ENCODE results near the gene CPEB4.

The CPEB4 gene

GRCh38 chr5:173954671-173955521 is 66.7 kb downstream of the CPEB4 start:
- Histone ChIP-seq H3K27ac (ENCODE audit: low read depth, low read length) (no peak overlapping the region), H2AFZ (ENCODE audit: low read depth, low read length, severe bottlenecking) (no peak overlapping the region), H3K9me3 (ENCODE audit: insufficient read depth, low read length) (no peaks in the 10 kb centered on the region), H3K79me2 (ENCODE audit: insufficient read depth, low read length) (no peaks in the 10 kb centered on the region), H3K27me3 (ENCODE audit: low read length) (no peaks in the 10 kb centered on the region), H3K9ac (ENCODE audit: low read length) (no peak overlapping the region), H3K4me2 (ENCODE audit: low read depth, low read length, poor library complexity, severe bottlenecking) (no peak overlapping the region), H3K36me3 (ENCODE audit: low read length) (peaks cover 51% of the 10 kb centered on the region), H3F3A (ENCODE audit: insufficient read depth) (no peaks in the 10 kb centered on the region; the same call in 1 of the 2 replicates), H4K20me1 (ENCODE audit: low read depth, low read length) (no peaks in the 10 kb centered on the region), H3K9me2 (replicated peaks; ENCODE audit: insufficient read depth, low read length) (no peaks in the 10 kb centered on the region), H3K4me3 (ENCODE audit: insufficient read depth, low read length, poor library complexity, severe bottlenecking) (no peak overlapping the region)
- TF ChIP-seq EZH2phosphoT487 (conservative IDR thresholded peaks at IDR 0.05; ENCODE audit: low read length) (no peak), CTCF (IDR thresholded peaks at IDR 0.05; ENCODE audit: insufficient read depth, low read length, poor library complexity, severe bottlenecking) (no peak)

- no peak overlapping the region for H2AFZ ChIP-seq (ENCODE audit: low read depth, low read length, severe bottlenecking)
- TF ChIP-seq CTCF (IDR thresholded peaks at IDR 0.05; ENCODE audit: insufficient read depth, low read length, poor library complexity, severe bottlenecking) (no peak), EZH2phosphoT487 (conservative IDR thresholded peaks at IDR 0.05; ENCODE audit: low read length) (no peak)
- H3K9ac ChIP-seq (ENCODE audit: low read length): no peak overlapping the region
- peaks cover 19% of the 10 kb centered on the region; the same call in 1 of the 2 replicates for H3F3A ChIP-seq (ENCODE audit: insufficient read depth)
- no peaks in the 10 kb centered on the region for H3K9me3 ChIP-seq (ENCODE audit: insufficient read depth, low read length)
- H3K9me2 ChIP-seq (replicated peaks; ENCODE audit: insufficient read depth, low read length): no peaks in the 10 kb centered on the region
- H3K4me3 ChIP-seq (ENCODE audit: insufficient read depth, low read length, poor library complexity, severe bottlenecking): no peak overlapping the region
- H4K20me1 ChIP-seq (ENCODE audit: low read depth, low read length): no peaks in the 10 kb centered on the region
- H3K27ac ChIP-seq (ENCODE audit: low read depth, low read length): no peak overlapping the region
- H3K4me2 ChIP-seq (ENCODE audit: low read depth, low read length, poor library complexity, severe bottlenecking): no peak overlapping the region
- H3K27me3 ChIP-seq (ENCODE audit: low read length): no peaks in the 10 kb centered on the region
- no peaks in the 10 kb centered on the region for H3K79me2 ChIP-seq (ENCODE audit: insufficient read depth, low read length)
- H3K36me3 ChIP-seq (ENCODE audit: low read length): peaks cover 13% of the 10 kb centered on the region; the same call in 1 of the 2 replicates
Observed at GRCh38 chr5:173960986-173961385, 72.8 kb downstream of the CPEB4 start.

- peaks cover 19% of the 10 kb centered on the region; the same call in 1 of the 2 replicates for H3F3A ChIP-seq (ENCODE audit: insufficient read depth)
- H3K4me2 ChIP-seq (ENCODE audit: low read depth, low read length, poor library complexity, severe bottlenecking): no peak overlapping the region
- no peaks in the 10 kb centered on the region for H3K79me2 ChIP-seq (ENCODE audit: insufficient read depth, low read length)
- H3K9me3 ChIP-seq (ENCODE audit: insufficient read depth, low read length): no peaks in the 10 kb centered on the region
- H3K27me3 ChIP-seq (ENCODE audit: low read length): no peaks in the 10 kb centered on the region
- H3K9ac ChIP-seq (ENCODE audit: low read length): no peak overlapping the region
- peaks cover 13% of the 10 kb centered on the region; the same call in 1 of the 2 replicates for H3K36me3 ChIP-seq (ENCODE audit: low read length)
- no peak overlapping the region for H3K27ac ChIP-seq (ENCODE audit: low read depth, low read length)
- TF ChIP-seq EZH2phosphoT487 (conservative IDR thresholded peaks at IDR 0.05; ENCODE audit: low read length) (no peak), CTCF (IDR thresholded peaks at IDR 0.05; ENCODE audit: insufficient read depth, low read length, poor library complexity, severe bottlenecking) (no peak)
- no peaks in the 10 kb centered on the region for H4K20me1 ChIP-seq (ENCODE audit: low read depth, low read length)
- no peaks in the 10 kb centered on the region for H3K9me2 ChIP-seq (replicated peaks; ENCODE audit: insufficient read depth, low read length)
- no peak overlapping the region for H3K4me3 ChIP-seq (ENCODE audit: insufficient read depth, low read length, poor library complexity, severe bottlenecking)
- H2AFZ ChIP-seq (ENCODE audit: low read depth, low read length, severe bottlenecking): no peak overlapping the region
Observed at GRCh38 chr5:173961418-173961817, 73.3 kb downstream of the CPEB4 start.

Data from SU-DHL-6 (cell line).